K562 (cell line): ENCODE measurements around the gene TDRD9. TPM values are rescaled to one million over a fixed set of nuclear protein-coding genes. Genes with fewer than 3 reads are reported as not detected.

Source experiments
- ATAC-seq: fragments of 200-7000 bp; cut with Tn5 transposase; 3 replicates; pipeline ENCODE4 v1.9.1; 2020; ENCODE audit warnings: moderate library complexity
- BruUV-seq: library from RNA; stranded (reverse); fragments of 400-500 nt; replicated peaks from 2 replicates; lab custom pipeline; 2021; lab: Mats Ljungman, UMichigan
- CTCF ChIA-PET: fragments of 300-600 bp; formaldehyde crosslinking; extraction: SDS; loops from one replicate; lab custom pipeline; 2021; ENCODE audit warnings: low intra/inter-chr PET ratio; lab: Yijun Ruan, JAX
- POLR2A ChIA-PET: fragments of 300-600, 350-650 bp; sonication (Branson Sonifier 250); formaldehyde crosslinking; extraction: SDS; loops from one replicate; lab custom pipeline; 2021; ENCODE audit warnings: antibody characterized with exemption, inconsistent platforms; lab: Yijun Ruan, JAX
- DNase-seq, 4 experiments: peaks; one replicate each; pipeline versions ENCODE4 v3.0.0 to v3.0.0-alpha.2; 2011 to 2018; ENCODE audit warnings: low spot score in 3 of 4, mixed read lengths in 3 of 4; ENCODE audit errors: extremely low read depth in 1 of 4
- FAIRE-seq: peaks from 2 replicates; lab custom pipeline; 2011; peaks lifted over from hg19 to GRCh38; lab: Jason Lieb, UNC
- H2AFZ ChIP-seq: 2 replicates; pipeline ENCODE4 v1.6.0; 2011; ENCODE audit warnings: low read depth, low read length, control low read depth, inconsistent platforms
- H3K27ac ChIP-seq: fragments of 200-600 bp; 3 replicates; pipeline ENCODE4 v1.8.0; 2011; ENCODE audit warnings: low read depth, mild to moderate bottlenecking, control low read depth, inconsistent platforms, low read length, moderate library complexity, mixed read lengths; ENCODE audit errors: extremely low read depth
- H3K27me3 ChIP-seq, 2 experiments: fragments of 300-600 bp in 1 of 2; 2 replicates in 1 of 2; 3 replicates in 1 of 2; pipeline versions ENCODE4 v1.6.0 to v1.8.0; 2011; ENCODE audit warnings: inconsistent platforms in 2 of 2, low read length in 2 of 2, mild to moderate bottlenecking in 1 of 2, mixed read lengths in 1 of 2, moderate library complexity in 1 of 2; ENCODE audit not compliant: control insufficient read depth in 2 of 2, insufficient read depth in 2 of 2
- H3K36me3 ChIP-seq: fragments of 300-600 bp; 3 replicates; pipeline ENCODE4 v1.8.0; 2011; ENCODE audit warnings: mild to moderate bottlenecking, low read length, inconsistent platforms; ENCODE audit not compliant: control insufficient read depth, insufficient read depth
- H3K4me1 ChIP-seq, 2 experiments: fragments of 200-600 bp in 1 of 2; replicated peaks in 1 of 2; 2 replicates in 1 of 2; 3 replicates in 1 of 2; pipeline versions ENCODE4 v1.5.1 to v1.8.0; 2011; ENCODE audit warnings: inconsistent platforms in 2 of 2, low read length in 2 of 2, mild to moderate bottlenecking in 1 of 2, mixed read lengths in 1 of 2, moderate library complexity in 1 of 2; ENCODE audit not compliant: control insufficient read depth in 2 of 2, insufficient read depth in 2 of 2
- H3K4me2 ChIP-seq: 2 replicates; pipeline ENCODE4 v1.6.1; 2011; ENCODE audit warnings: low read length, control low read depth, inconsistent platforms, mixed read lengths; ENCODE audit not compliant: insufficient read depth
- H3K4me3 ChIP-seq: fragments of 200-600 bp; sonication (generic), shearing (Covaris generic); 2 replicates; pipeline ENCODE4 v1.5.1; 2016; ENCODE audit warnings: control low read depth, inconsistent platforms
- H3K79me2 ChIP-seq: fragments of 200-600 bp; 3 replicates; pipeline ENCODE4 v1.8.0; 2011; ENCODE audit warnings: low read length, inconsistent platforms; ENCODE audit not compliant: control insufficient read depth, insufficient read depth
- H3K9ac ChIP-seq, 2 experiments: 2 replicates each; pipeline versions ENCODE4 v1.6.0 to v1.6.1; 2011; ENCODE audit warnings: low read depth in 2 of 2, low read length in 2 of 2, control low read depth in 1 of 2, inconsistent platforms in 1 of 2, mild to moderate bottlenecking in 1 of 2, mixed read lengths in 1 of 2; ENCODE audit not compliant: insufficient read depth in 1 of 2
- H3K9me1 ChIP-seq: one replicate; pipeline ENCODE4 v1.6.0; 2011; ENCODE audit warnings: inconsistent platforms, mild to moderate bottlenecking, low read length, moderate library complexity; ENCODE audit not compliant: control insufficient read depth, insufficient read depth
- H3K9me3 ChIP-seq: replicated peaks from 2 replicates; pipeline ENCODE4 v1.5.1; 2011; ENCODE audit warnings: low read depth, low read length, inconsistent platforms; ENCODE audit not compliant: control insufficient read depth, insufficient read depth
- H4K20me1 ChIP-seq: replicated peaks from 2 replicates; pipeline ENCODE4 v1.6.1; 2011; ENCODE audit warnings: low read length, inconsistent platforms, mixed read lengths; ENCODE audit not compliant: control insufficient read depth, insufficient read depth
- NFIC ChIP-seq: fragments of 450-650 bp; IDR thresholded peaks from 2 replicates; pipeline ENCODE4 v1.6.1; 2017; ENCODE audit warnings: mild to moderate bottlenecking, inconsistent platforms
- ZNF592 ChIP-seq: fragments of 450-650 bp; IDR thresholded peaks from 2 replicates; pipeline ENCODE4 v1.6.1; 2017; ENCODE audit warnings: antibody characterized with exemption, mild to moderate bottlenecking
- WGBS: fragments of 100-300 bp; shearing (Covaris generic); methylation state at CpG from one replicate; pipeline ENCODE4 v1.1.6; 2016; ENCODE audit warnings: low coverage, mixed read lengths; ENCODE audit not compliant: insufficient coverage; ENCODE audit errors: missing lambda C conversion rate; 5-methylcytosine and 5-hydroxymethylcytosine counted together
- in situ Hi-C: fragments of 300-500 bp; cut with MboI; formaldehyde crosslinking; loops from 4 replicates; pipeline ENCODE4 v1.15.0; 2018; ENCODE audit warnings: inconsistent platforms, mixed read lengths
- intact Hi-C: fragments of 100-400 bp; cut with micrococcal nuclease; formaldehyde crosslinking; loops from 2 replicates; pipeline ENCODE4 v1.14.2; 2022
- polyA plus RNA-seq, 8 experiments: library from polyadenylated mRNA; depleted of rRNA in 4 of 8; stranded (reverse) in 5 of 8; unstranded in 3 of 8; fragments of >200 nt; fragmentation: Nextera tagmentation in 2 of 8; fragmentation: Illumina TruSeq in 1 of 8; extraction: Ambion mirVana in 2 of 8; extraction: Trizol in 1 of 8; gene quantifications; 2 replicates each; pipeline versions ENCODE4 v1.2.1 to v1.2.3, GENCODE V29; 2011 to 2014; ENCODE audit warnings: inconsistent platforms in 1 of 8, missing spikeins in 1 of 8
- total RNA-seq, 7 experiments: library from RNA; depleted of rRNA in 6 of 7; stranded (reverse); fragments of >200 nt in 6 of 7; fragmentation: Illumina TruSeq in 2 of 7; extraction: Trizol in 2 of 7; gene quantifications; 2 replicates each; pipeline versions ENCODE4 v1.2.1 to v1.2.3, GENCODE V29; 2011 to 2021; ENCODE audit warnings: low replicate concordance in 1 of 7

The TDRD9 gene
- total and polyA plus RNA-seq, 9 of the 15 experiments (the other 6 are each of a cell fraction or from before 2014, with no cell fraction given): 0.04 to 0.14 (median 0.04) TPM; not detected in 5

DNA sequence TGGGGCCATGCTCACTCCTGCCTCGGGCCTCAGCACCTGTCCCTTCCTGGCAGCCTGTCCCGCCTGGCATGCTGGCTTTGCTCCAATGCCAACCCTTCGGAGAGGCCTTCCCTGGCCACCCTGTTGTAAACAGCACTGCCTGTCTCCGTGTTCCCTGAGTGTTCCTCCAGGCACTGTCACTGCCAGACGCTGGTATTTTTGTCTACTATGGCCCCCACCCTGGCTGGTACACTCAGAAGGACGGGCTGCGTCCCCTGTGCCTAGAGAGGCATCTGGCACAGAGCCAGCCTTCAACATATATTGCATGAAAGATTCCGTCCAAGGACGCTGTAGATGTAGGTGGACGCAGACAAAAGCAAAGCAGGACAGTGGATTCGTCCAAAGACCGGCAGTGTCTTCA, 154.6 kb downstream of the TDRD9 start:
- Histone ChIP-seq H3K9ac (no peak overlapping the region; a peak in 1 of 4 replicates), H3K9me3 (no peaks in the 10 kb centered on the region), H3K4me2 (no peak overlapping the region), H4K20me1 (no peaks in the 10 kb centered on the region), H3K4me3 (no peak overlapping the region), H3K4me1 (peaks cover 0 to 13% of the 10 kb centered on the region in 2 experiments; a peak in 2 of 5 replicates), H3K27ac (no peak overlapping the region), H3K79me2 (no peaks in the 10 kb centered on the region)
- FAIRE-seq: no peak
- WGBS: 6% methylated on average over 11 of the region's 12 CpGs
- DNase-seq: no peak
- ChIA-PET CTCF (no interaction called here), POLR2A (interaction anchor here (0.7 kb wide), 1 partner anchor 358 kb away, joined by 3 read pairs; no protein-coding TSS in a partner anchor)
- no TSS peak for BruUV-seq
- intact Hi-C loops (no loop called here), in situ Hi-C loops (no loop called here)
- ATAC-seq: no peak
- no peak for TF ChIP-seq ZNF592
- peak; percentile 61 for TF ChIP-seq NFIC
- TF ChIP-seq, all 486 proteins: peak for 1
- Histone ChIP-seq H3K36me3 (no peaks in the 10 kb centered on the region), H3K27me3 (peaks cover 0 to 19% of the 10 kb centered on the region in 2 experiments; a peak in 1 of 5 replicates), H2AFZ (no peak overlapping the region), H3K9me1 (no peaks in the 10 kb centered on the region)
